Measurements from ENCODE around the gene NQO2. TPM values are rescaled to one million over a fixed set of nuclear protein-coding genes. Genes with fewer than 3 reads are reported as not detected.

The NQO2 gene
- total and polyA plus RNA-seq, 2 donors (not counting 1 experiment from before 2014, with no cell fraction given), result 6.2 to 21.5 TPM

DNA sequence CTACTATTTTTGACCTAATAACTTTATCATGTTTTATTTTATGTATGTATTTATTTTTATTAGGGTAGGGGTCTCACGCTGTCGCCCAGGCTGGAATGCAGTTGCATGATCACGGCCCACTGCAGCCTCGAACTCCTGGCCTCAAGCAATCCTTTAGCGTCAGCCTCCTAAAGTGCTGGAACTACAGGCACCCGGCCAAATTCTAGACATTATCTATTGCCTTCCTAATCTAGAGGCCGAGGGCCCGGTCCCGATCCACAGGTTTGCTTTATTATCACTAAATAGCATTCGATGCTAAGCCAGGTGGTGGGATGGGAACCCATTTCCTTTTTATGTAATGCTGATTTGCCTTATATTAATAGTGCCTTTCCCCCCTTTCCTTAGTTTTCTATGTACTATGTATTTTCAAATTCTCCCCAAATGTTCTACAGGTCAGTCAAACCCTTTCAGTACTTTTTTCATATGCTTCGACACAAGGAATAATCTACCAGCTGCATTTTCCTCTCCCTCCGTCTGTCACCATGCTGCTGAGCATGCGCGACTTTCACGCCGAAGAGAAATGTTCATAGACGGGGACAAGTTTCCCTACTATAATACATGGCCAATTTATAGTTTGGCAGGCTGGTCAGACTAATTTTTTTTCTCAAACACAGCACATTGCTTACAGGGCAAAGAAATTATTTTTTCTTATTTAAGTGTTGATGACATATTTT lies 34.7 kb upstream of the NQO2 start:
- no peak for DNase-seq
- intact Hi-C loops (cut with micrococcal nuclease), result no loop called here
- peaks cover 0 to under 1% of the 10 kb centered on the region in 2 donors for H3K4me1 ChIP-seq (ENCODE audit: control insufficient read depth in 2 of 2, insufficient read depth in 2 of 2, low read length in 2 of 2)
- WGBS (ENCODE audit: insufficient coverage), result 100% methylated on average over 5 of the region's 17 CpGs
- ATAC-seq (ENCODE audit: low read depth), result no peak
- Mint-ChIP-seq H3K4me1 (peaks cover 39% of the 10 kb centered on the region), H3K4me3 (no peak overlapping the region), H3K9me3 (ENCODE audit: insufficient read depth) (no peaks in the 10 kb centered on the region), H3K27me3 (no peaks in the 10 kb centered on the region), H3K27ac (no peak overlapping the region)
- no peaks in the 10 kb centered on the region for H3K27me3 ChIP-seq (replicated peaks in 1 of 4; ENCODE audit: control extremely low read depth in 1 of 4, control insufficient read depth in 3 of 4, insufficient read depth in 4 of 4, low read length in 3 of 4)
- ChIA-PET CTCF (interaction anchor here (0.7 to 1.1 kb wide), 2 partner anchors 26 to 54 kb away, joined by 3 read pairs; no protein-coding TSS in a partner anchor), POLR2A (no interaction called here)
- no peaks in the 10 kb centered on the region for H3K36me3 ChIP-seq (replicated peaks in 1 of 2; ENCODE audit: control extremely low read depth in 1 of 2, control insufficient read depth in 1 of 2, extremely low read depth in 1 of 2, insufficient read depth in 2 of 2, low read length in 1 of 2)
- no peak overlapping the region for H3K4me3 ChIP-seq (ENCODE audit: control extremely low read depth in 1 of 5, extremely low read depth in 1 of 5, insufficient read depth in 1 of 5, low read depth in 2 of 5, low read length in 4 of 5)
- no peak overlapping the region for H3K27ac ChIP-seq (ENCODE audit: low read length in 2 of 2)
- H3K4me2 ChIP-seq (replicated peaks; ENCODE audit: low read depth, low read length, poor library complexity, severe bottlenecking), result no peak overlapping the region
- H3K9ac ChIP-seq (ENCODE audit: low read length), result no peak overlapping the region
- H4K20me1 ChIP-seq (ENCODE audit: control insufficient read depth, insufficient read depth, low read length, poor library complexity, severe bottlenecking), result no peaks in the 10 kb centered on the region
- no peaks in the 10 kb centered on the region for H3K79me2 ChIP-seq (ENCODE audit: control insufficient read depth, insufficient read depth, low read length)
- H2AFZ ChIP-seq (ENCODE audit: insufficient read depth, low read depth, low read length, poor library complexity, severe bottlenecking), result no peak overlapping the region
- no peaks in the 10 kb centered on the region for H3K9me3 ChIP-seq (ENCODE audit: control extremely low read depth in 1 of 3, control insufficient read depth in 2 of 3, insufficient read depth in 1 of 3, low read length in 2 of 3)
- TF ChIP-seq, protein P1, sequence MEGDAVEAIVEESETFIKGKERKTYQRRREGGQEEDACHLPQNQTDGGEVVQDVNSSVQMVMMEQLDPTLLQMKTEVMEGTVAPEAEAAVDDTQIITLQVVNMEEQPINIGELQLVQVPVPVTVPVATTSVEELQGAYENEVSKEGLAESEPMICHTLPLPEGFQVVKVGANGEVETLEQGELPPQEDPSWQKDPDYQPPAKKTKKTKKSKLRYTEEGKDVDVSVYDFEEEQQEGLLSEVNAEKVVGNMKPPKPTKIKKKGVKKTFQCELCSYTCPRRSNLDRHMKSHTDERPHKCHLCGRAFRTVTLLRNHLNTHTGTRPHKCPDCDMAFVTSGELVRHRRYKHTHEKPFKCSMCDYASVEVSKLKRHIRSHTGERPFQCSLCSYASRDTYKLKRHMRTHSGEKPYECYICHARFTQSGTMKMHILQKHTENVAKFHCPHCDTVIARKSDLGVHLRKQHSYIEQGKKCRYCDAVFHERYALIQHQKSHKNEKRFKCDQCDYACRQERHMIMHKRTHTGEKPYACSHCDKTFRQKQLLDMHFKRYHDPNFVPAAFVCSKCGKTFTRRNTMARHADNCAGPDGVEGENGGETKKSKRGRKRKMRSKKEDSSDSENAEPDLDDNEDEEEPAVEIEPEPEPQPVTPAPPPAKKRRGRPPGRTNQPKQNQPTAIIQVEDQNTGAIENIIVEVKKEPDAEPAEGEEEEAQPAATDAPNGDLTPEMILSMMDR (IDR thresholded peaks at IDR 0.05), result no peak
- TF ChIP-seq EZH2 (IDR thresholded peaks at IDR 0.05; ENCODE audit: borderline replicate concordance, insufficient read depth, low read depth, low read length, poor library complexity, severe bottlenecking), result no peak

DNA sequence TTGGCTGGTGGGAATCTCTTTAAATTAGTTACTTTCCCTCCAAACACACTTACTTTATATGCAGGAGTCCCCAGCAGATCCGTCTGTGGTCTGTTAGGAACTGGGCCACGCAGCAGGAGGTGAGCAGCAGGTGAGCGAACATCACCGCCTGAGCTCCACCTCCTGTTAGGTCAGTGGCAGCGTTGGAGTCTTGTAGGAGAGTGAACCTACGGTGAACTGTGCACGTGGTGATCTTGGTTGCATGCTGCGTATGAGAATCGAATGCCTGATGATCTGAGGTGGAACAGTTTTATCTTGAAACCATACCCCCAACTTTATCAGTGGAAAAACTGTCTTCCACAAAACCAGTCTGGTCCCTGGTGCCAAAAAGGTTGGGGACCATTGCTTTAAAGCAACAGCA lies 33.3 kb upstream of the NQO2 start:
- H3K27ac ChIP-seq (ENCODE audit: low read length in 2 of 2), result no peak overlapping the region
- no peak overlapping the region for H3K4me2 ChIP-seq (replicated peaks; ENCODE audit: low read depth, low read length, poor library complexity, severe bottlenecking)
- H3K27me3 ChIP-seq (replicated peaks in 1 of 4; ENCODE audit: control extremely low read depth in 1 of 4, control insufficient read depth in 3 of 4, insufficient read depth in 4 of 4, low read length in 3 of 4), result no peaks in the 10 kb centered on the region
- Mint-ChIP-seq H3K4me1 (peaks cover 44% of the 10 kb centered on the region), H3K4me3 (no peak overlapping the region), H3K9me3 (ENCODE audit: insufficient read depth) (no peaks in the 10 kb centered on the region), H3K27ac (no peak overlapping the region), H3K27me3 (no peaks in the 10 kb centered on the region)
- no peak overlapping the region for H2AFZ ChIP-seq (ENCODE audit: insufficient read depth, low read depth, low read length, poor library complexity, severe bottlenecking)
- intact Hi-C loops (cut with micrococcal nuclease), result no loop called here
- DNase-seq, result no peak
- no peak overlapping the region for H3K4me3 ChIP-seq (ENCODE audit: control extremely low read depth in 1 of 5, extremely low read depth in 1 of 5, insufficient read depth in 1 of 5, low read depth in 2 of 5, low read length in 4 of 5)
- CTCF ChIA-PET, result interaction anchor here (1.1 to 1.4 kb wide), 3 partner anchors 12 to 35 kb away, joined by 3 to 5 read pairs (median 3); no protein-coding TSS in a partner anchor
- POLR2A ChIA-PET, result interaction anchor here (0.5 kb wide), 1 partner anchor 19 kb away, joined by 4 read pairs; no protein-coding TSS in a partner anchor
- peaks cover 6 to 9% of the 10 kb centered on the region in 2 donors for H3K4me1 ChIP-seq (ENCODE audit: control insufficient read depth in 2 of 2, insufficient read depth in 2 of 2, low read length in 2 of 2)
- 100% methylated on average over 5 of the region's 9 CpGs for WGBS (ENCODE audit: insufficient coverage)
- H3K36me3 ChIP-seq (replicated peaks in 1 of 2; ENCODE audit: control extremely low read depth in 1 of 2, control insufficient read depth in 1 of 2, extremely low read depth in 1 of 2, insufficient read depth in 2 of 2, low read length in 1 of 2), result no peaks in the 10 kb centered on the region
- no peak for ATAC-seq (ENCODE audit: low read depth)
- no peak overlapping the region for H3K9ac ChIP-seq (ENCODE audit: low read length)
- H4K20me1 ChIP-seq (ENCODE audit: control insufficient read depth, insufficient read depth, low read length, poor library complexity, severe bottlenecking), result no peaks in the 10 kb centered on the region
- TF ChIP-seq, protein P1 (IDR thresholded peaks at IDR 0.05), result no peak
- TF ChIP-seq EZH2 (IDR thresholded peaks at IDR 0.05; ENCODE audit: borderline replicate concordance, insufficient read depth, low read depth, low read length, poor library complexity, severe bottlenecking), result no peak
- H3K79me2 ChIP-seq (ENCODE audit: control insufficient read depth, insufficient read depth, low read length), result no peaks in the 10 kb centered on the region
- H3K9me3 ChIP-seq (ENCODE audit: control extremely low read depth in 1 of 3, control insufficient read depth in 2 of 3, insufficient read depth in 1 of 3, low read length in 2 of 3), result no peaks in the 10 kb centered on the region
